Neural cell (in vitro differentiated cells): ENCODE measurements around the gene PRSS58.

Experiments used
- EP300 ChIP-seq: fragments of 450-650 bp; conservative IDR thresholded peaks from 2 replicates; pipeline ENCODE4 v1.6.1; 2014; ENCODE audit warnings: antibody characterized with exemption, mild to moderate bottlenecking, moderate library complexity; ENCODE audit not compliant: poor library complexity, severe bottlenecking
- EZH2 ChIP-seq: fragments of 200-600, 300-800 bp; shearing (Covaris generic), sonication (generic); IDR thresholded peaks from 2 replicates; pipeline ENCODE4 v1.6.1; 2014; ENCODE audit warnings: antibody characterized with exemption, low read length, borderline replicate concordance, mild to moderate bottlenecking; ENCODE audit not compliant: insufficient read depth, poor library complexity, severe bottlenecking
- MXI1 ChIP-seq: fragments of 450-650 bp; conservative IDR thresholded peaks from 2 replicates; pipeline ENCODE4 v1.6.1; 2014; ENCODE audit warnings: antibody characterized with exemption, mild to moderate bottlenecking; ENCODE audit not compliant: poor library complexity, severe bottlenecking
- POLR2AphosphoS5 ChIP-seq: IDR thresholded peaks from 2 replicates; pipeline ENCODE4 v1.6.1; 2012
- RAD21 ChIP-seq: fragments of 450-650 bp; conservative IDR thresholded peaks from 2 replicates; pipeline ENCODE4 v1.6.1; 2014; ENCODE audit warnings: antibody characterized with exemption, mild to moderate bottlenecking, moderate library complexity
- REST ChIP-seq: IDR thresholded peaks from 2 replicates; pipeline ENCODE4 v1.6.1; 2012; ENCODE audit warnings: borderline replicate concordance
- TF ChIP-seq, protein P1 (sequence below): fragments of 450-650 bp; IDR thresholded peaks from 2 replicates; pipeline ENCODE4 v1.5.1; 2014; ENCODE audit warnings: antibody characterized with exemption, mild to moderate bottlenecking, moderate library complexity; ENCODE audit not compliant: poor library complexity, severe bottlenecking

DNA sequence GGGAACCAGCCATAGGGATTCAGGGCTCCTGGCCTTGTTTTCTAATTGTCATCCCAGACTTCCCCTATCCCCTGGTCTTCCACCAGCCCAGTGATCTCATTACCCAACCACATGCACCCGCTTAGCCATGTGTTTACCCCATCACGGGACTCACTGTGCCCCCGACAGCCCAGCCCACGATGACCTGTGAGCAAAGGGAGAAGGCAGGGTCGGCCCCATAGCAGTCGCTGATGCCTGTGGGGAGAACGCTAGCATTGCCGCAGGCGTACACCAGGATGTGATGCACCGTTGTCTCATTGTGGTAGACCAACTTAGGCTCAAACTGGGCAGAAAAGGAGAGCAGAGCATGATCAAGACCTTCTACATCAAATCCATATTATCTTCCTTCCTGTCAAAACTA lies 14.0 kb downstream of the PRSS58 start:
- TF ChIP-seq EP300 (no peak), POLR2AphosphoS5 (no peak), EZH2 (no peak), REST (no peak), RAD21 (no peak), MXI1 (no peak)
- TF ChIP-seq, protein P1, sequence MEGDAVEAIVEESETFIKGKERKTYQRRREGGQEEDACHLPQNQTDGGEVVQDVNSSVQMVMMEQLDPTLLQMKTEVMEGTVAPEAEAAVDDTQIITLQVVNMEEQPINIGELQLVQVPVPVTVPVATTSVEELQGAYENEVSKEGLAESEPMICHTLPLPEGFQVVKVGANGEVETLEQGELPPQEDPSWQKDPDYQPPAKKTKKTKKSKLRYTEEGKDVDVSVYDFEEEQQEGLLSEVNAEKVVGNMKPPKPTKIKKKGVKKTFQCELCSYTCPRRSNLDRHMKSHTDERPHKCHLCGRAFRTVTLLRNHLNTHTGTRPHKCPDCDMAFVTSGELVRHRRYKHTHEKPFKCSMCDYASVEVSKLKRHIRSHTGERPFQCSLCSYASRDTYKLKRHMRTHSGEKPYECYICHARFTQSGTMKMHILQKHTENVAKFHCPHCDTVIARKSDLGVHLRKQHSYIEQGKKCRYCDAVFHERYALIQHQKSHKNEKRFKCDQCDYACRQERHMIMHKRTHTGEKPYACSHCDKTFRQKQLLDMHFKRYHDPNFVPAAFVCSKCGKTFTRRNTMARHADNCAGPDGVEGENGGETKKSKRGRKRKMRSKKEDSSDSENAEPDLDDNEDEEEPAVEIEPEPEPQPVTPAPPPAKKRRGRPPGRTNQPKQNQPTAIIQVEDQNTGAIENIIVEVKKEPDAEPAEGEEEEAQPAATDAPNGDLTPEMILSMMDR = no peak
